HG02970 (cell line): ENCODE measurements around the gene AFF3.

Source experiments
- ATAC-seq: cut with Tn5 transposase; IDR thresholded peaks from one replicate; pipeline ENCODE4 v1.9.1; 2021; ENCODE audit warnings: mild to moderate bottlenecking, moderate library complexity, moderate number of reproducible peaks; ENCODE audit not compliant: unreplicated experiment, low FRiP score

The AFF3 gene

GRCh38 chr2:99607861-99608491 lies 534.4 kb downstream of the AFF3 start:
- no peak for ATAC-seq

- ATAC-seq: no peak
These were observed 534.9 kb downstream of the AFF3 start for GRCh38 chr2:99607454-99607853.

- no peak for ATAC-seq
These were observed 537.4 kb downstream of the AFF3 start for GRCh38 chr2:99605036-99605435.

- ATAC-seq: no peak
These were observed 539.9 kb downstream of the AFF3 start for GRCh38 chr2:99602476-99602875.

DNA sequence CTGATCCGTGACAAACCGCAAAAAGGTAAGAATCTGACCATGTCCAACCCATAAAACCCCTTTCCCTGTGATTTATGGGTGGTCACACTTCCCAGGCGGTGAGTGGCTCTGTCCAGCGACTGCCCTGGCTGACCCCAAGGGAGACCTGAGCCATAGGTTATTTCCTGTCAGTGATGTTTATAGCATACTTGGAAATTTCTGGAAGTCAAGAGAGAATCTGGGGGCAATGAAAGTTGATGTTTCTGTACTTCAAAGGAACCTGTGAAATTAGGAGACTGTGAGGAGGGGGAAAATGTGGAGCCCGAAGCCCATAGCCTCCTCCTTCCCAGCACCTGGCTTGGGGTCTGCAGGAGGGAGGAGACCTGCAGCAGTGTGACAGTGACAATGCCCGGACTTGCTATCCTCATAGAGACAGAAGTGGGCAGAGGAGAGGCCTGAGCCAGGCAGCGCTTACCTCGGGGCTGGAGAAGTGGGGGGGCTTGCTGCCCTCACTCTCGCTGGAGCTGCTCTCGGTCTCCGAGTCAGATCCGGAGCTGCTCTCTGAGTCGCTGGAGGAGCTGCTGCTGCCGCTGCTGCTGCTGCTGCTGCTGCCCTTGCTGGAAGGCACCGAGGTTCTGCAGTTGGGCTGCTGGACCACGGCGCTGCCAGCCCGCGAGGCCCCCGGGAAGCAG lies 541.3 kb downstream of the AFF3 start:
- no peak for ATAC-seq

GRCh38 chr2:99598441-99598840 lies 543.9 kb downstream of the AFF3 start:
- ATAC-seq: no peak

DNA sequence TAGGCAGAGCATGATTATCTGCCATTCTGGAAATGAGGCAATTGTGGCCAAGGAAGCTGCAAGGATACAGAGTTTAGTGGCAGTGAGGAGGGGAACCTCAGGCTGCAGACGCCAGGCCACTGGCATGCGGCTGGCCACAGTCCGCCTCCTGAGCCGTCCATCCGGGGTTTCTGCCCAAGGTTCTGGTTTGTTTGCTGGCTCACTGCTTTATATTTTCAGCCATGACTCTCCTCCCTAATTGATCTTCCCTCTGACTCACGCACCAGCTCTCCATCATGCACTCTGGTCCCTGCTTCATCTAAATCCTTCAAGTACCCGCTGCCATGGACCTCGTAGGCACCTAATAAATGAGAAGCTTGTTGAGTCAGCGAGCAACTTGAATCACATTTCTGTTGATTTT lies 544.8 kb downstream of the AFF3 start:
- ATAC-seq: no peak

- no peak for ATAC-seq
These were observed 547.0 kb downstream of the AFF3 start for GRCh38 chr2:99595373-99595772.

DNA sequence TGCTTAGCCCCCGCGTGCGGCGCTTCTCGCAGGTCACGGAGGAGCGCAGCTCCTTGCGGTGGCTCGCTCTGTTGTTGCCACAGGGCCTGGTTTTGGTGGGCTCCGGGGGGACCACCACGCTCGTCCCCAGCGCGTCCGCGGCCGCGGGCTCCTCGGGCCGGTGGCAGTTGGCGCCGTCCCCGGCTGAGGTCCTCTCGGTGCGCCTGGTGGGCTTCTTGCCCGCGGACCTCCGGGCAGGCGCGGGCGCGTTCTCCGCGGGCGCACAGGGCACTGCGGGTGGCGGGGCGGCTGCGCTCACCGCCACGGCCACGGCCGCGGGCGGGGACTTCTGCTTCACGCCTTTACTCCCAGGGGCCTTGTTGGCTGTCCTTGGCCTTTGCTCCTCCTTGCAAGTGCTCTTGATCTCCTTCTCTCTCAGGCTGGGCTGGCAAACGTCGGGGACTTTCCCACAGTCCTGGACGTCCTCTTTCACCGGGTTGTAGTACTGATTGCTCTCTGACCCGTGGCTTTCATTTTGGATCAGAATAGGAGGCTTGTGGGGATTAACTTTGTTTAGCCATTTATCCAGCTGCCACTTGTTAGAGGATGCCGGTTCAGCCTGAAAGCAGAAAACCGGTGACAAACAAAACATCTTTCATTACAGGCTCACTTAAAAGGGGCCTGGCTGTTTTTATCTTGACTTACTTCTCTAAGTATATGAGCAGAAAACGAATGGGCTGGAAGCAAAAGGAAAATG lies 548.5 kb downstream of the AFF3 start:
- no peak for ATAC-seq

DNA sequence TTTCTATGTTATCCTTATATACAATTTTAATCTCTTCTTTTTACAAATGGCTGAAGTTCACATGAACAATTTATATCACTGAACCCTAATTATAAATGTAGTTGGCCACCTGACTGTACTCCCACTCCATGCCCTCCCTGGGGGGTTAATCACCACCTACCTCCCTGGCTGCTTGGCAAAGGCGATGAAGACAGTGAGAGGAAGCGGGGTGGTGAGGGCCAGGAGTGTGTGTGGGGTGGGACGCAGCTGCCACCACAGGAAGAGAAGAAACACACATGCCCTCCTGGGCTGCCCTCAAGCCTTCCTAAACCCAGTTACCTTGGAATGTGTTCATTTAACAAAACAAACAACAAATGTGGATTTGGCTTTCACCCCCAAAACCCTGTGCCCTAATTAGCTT lies 565.6 kb downstream of the AFF3 start:
- ATAC-seq: no peak

GRCh38 chr2:99573634-99574251 lies 568.6 kb downstream of the AFF3 start:
- no peak for ATAC-seq

- no peak for ATAC-seq
These were observed 569.8 kb downstream of the AFF3 start for GRCh38 chr2:99572373-99573164.

- no peak for ATAC-seq
These were observed 570.4 kb downstream of the AFF3 start for GRCh38 chr2:99571954-99572353.

GRCh38 chr2:99571533-99571932 lies 570.9 kb downstream of the AFF3 start:
- ATAC-seq: no peak

- ATAC-seq: no peak
These were observed 571.4 kb downstream of the AFF3 start for GRCh38 chr2:99571021-99571420.

DNA sequence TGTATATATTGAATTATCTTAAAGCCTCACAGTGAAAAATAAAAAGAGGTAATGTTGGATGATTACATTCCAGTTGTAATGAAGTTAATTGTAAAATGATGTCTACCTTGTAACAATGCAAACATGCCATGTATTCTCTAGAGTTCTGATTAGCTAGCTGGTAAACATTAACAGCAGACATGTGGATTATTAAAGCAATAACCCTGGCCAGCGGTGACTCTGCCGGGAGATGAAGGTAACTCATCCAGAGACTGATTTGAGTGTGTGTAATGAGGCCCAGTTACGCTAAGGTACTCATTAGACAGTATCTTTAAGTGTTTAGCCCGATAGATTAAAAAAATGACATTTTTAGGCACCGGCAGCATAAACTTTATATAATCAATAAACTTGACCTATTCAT lies 573.0 kb downstream of the AFF3 start:
- ATAC-seq: no peak

GRCh38 chr2:99565227-99565626 lies 577.2 kb downstream of the AFF3 start:
- no peak for ATAC-seq

DNA sequence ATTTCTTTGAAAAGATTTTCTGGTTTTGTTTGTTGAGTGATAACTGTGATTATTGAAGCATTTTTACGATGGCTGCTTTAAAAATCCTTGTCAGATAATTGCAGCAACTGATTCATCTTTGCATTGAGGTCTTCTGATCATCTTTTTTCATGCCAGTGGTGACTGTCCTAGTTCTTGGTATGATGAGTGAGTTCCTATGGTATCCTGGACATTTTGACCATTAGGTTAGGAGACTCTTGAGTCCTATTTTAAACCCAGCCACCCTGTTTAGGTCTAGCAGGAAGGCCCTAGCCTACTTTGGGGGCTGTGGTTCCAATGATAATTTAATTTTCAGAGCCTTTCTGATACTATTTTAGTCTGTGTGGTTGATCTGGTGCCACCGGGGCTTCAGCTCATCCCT lies 579.9 kb downstream of the AFF3 start:
- no peak for ATAC-seq

- ATAC-seq: no peak
These were observed 580.6 kb downstream of the AFF3 start for GRCh38 chr2:99561804-99562203.

GRCh38 chr2:99559075-99559662 lies 583.2 kb downstream of the AFF3 start:
- no peak for ATAC-seq
